H1 (cell line): Measurements from ENCODE around the gene ZDHHC11. TPM values are rescaled to one million over a fixed set of nuclear protein-coding genes. Genes with fewer than 3 reads are reported as not detected.

Experiments used
- CTCF ChIA-PET: fragments of 300-600 bp; sonication (Branson Sonifier 250); formaldehyde crosslinking; loops from one replicate; lab custom pipeline; 2021; ENCODE audit not compliant: partially characterized antibody; lab: Charles Lee
- POLR2A ChIA-PET: fragments of 300-600 bp; sonication (Branson Sonifier 250); formaldehyde crosslinking; loops from one replicate; lab custom pipeline; 2021; ENCODE audit warnings: inconsistent platforms; ENCODE audit not compliant: partially characterized antibody; lab: Charles Lee
- DNase-seq, 2 experiments: peaks; one replicate each; pipeline versions ENCODE4 v3.0.0 to v3.0.0-alpha.2; 2010 to 2022; ENCODE audit warnings: low spot score in 2 of 2, low read depth in 1 of 2, mixed read lengths in 1 of 2
- FAIRE-seq: peaks from 2 replicates; lab custom pipeline; 2011; peaks lifted over from hg19 to GRCh38; lab: Jason Lieb, UNC
- H2AFZ ChIP-seq: 2 replicates; pipeline ENCODE4 v1.8.1; 2012; ENCODE audit warnings: low read length, inconsistent platforms
- H2AK5ac ChIP-seq: 2 replicates; pipeline ENCODE4 v1.6.1; 2013; ENCODE audit warnings: low read depth, low read length
- H2BK120ac ChIP-seq: replicated peaks from 2 replicates; pipeline ENCODE3; 2013; ENCODE audit warnings: low read depth, low read length, inconsistent platforms
- H2BK12ac ChIP-seq: 2 replicates; pipeline ENCODE4 v1.6.1; 2013; ENCODE audit warnings: low read depth, low read length
- H2BK15ac ChIP-seq: 2 replicates; pipeline ENCODE4 v1.6.1; 2013; ENCODE audit warnings: low read length
- H2BK20ac ChIP-seq: 2 replicates; pipeline ENCODE4 v1.6.1; 2013; ENCODE audit warnings: low read length
- H2BK5ac ChIP-seq: 2 replicates; pipeline ENCODE4 v1.6.1; 2013; ENCODE audit warnings: low read depth, low read length
- H3K14ac ChIP-seq: 2 replicates; pipeline ENCODE4 v1.6.1; 2013; ENCODE audit warnings: inconsistent platforms; ENCODE audit not compliant: insufficient read length
- H3K18ac ChIP-seq: 2 replicates; pipeline ENCODE4 v1.6.1; 2013; ENCODE audit warnings: low read length; ENCODE audit errors: extremely low read depth
- H3K23ac ChIP-seq: 2 replicates; pipeline ENCODE4 v1.6.1; 2013; ENCODE audit warnings: inconsistent platforms; ENCODE audit not compliant: insufficient read length
- H3K23me2 ChIP-seq: 2 replicates; pipeline ENCODE4 v1.6.1; 2013; ENCODE audit warnings: low read depth, low read length
- H3K27ac ChIP-seq: 2 replicates; pipeline ENCODE4 v1.6.1; 2011; ENCODE audit warnings: low read depth, low read length, inconsistent platforms
- H3K27me3 ChIP-seq, 4 experiments: replicated peaks in 1 of 4; 1 replicate in 1 of 4; 2 replicates in 3 of 4; pipeline versions ENCODE4 v1.6.1 to v1.8.1; 2011 to 2013; ENCODE audit warnings: low read length in 3 of 4, mild to moderate bottlenecking in 3 of 4, inconsistent platforms in 2 of 4, mixed read lengths in 2 of 4, moderate library complexity in 1 of 4; ENCODE audit not compliant: control insufficient read depth in 3 of 4, insufficient read depth in 3 of 4; ENCODE audit errors: extremely low read depth in 1 of 4
- H3K36me3 ChIP-seq, 4 experiments: 2 replicates each; pipeline versions ENCODE4 v1.6.1 to v1.8.1; 2011 to 2013; ENCODE audit warnings: mild to moderate bottlenecking in 4 of 4, low read length in 3 of 4, moderate library complexity in 2 of 4, control low read depth in 1 of 4, inconsistent platforms in 1 of 4; ENCODE audit not compliant: insufficient read depth in 4 of 4, control insufficient read depth in 2 of 4
- H3K4ac ChIP-seq: replicated peaks from 2 replicates; pipeline ENCODE3; 2013; ENCODE audit warnings: low read length, low read depth, mixed read lengths, inconsistent platforms; ENCODE audit not compliant: insufficient read length
- H3K4me1 ChIP-seq, 4 experiments: replicated peaks in 1 of 4; 1 replicate in 1 of 4; 2 replicates in 3 of 4; pipeline versions ENCODE4 v1.6.1 to v1.8.1; 2011 to 2013; ENCODE audit warnings: low read length in 3 of 4, inconsistent platforms in 2 of 4, mixed read lengths in 1 of 4; ENCODE audit not compliant: insufficient read depth in 4 of 4, control insufficient read depth in 3 of 4
- H3K4me2 ChIP-seq, 2 experiments: 2 replicates each; pipeline versions ENCODE4 v1.6.1 to v1.8.1; 2011 to 2013; ENCODE audit warnings: low read depth in 2 of 2, low read length in 2 of 2, control low read depth in 1 of 2, inconsistent platforms in 1 of 2, mild to moderate bottlenecking in 1 of 2; ENCODE audit not compliant: insufficient read depth in 1 of 2
- H3K4me3 ChIP-seq, 4 experiments: fragments of 200-600, 300-600 bp in 1 of 4; sonication (generic), shearing (Covaris generic), sonication (Bioruptor Twin) in 1 of 4; 2 replicates each; pipeline versions ENCODE4 v1.5.1 to v1.8.1; 2011 to 2016; ENCODE audit warnings: low read length in 4 of 4, low read depth in 3 of 4, control low read depth in 2 of 4, inconsistent platforms in 2 of 4, mild to moderate bottlenecking in 2 of 4, mixed read lengths in 1 of 4, moderate library complexity in 1 of 4; ENCODE audit not compliant: insufficient read depth in 2 of 4; ENCODE audit errors: extremely low read depth in 1 of 4
- H3K56ac ChIP-seq: replicated peaks from 2 replicates; pipeline ENCODE3; 2013; ENCODE audit warnings: low read depth, mild to moderate bottlenecking, mixed read lengths, low read length, inconsistent platforms; ENCODE audit not compliant: insufficient read length
- H3K79me1 ChIP-seq: 2 replicates; pipeline ENCODE4 v1.6.1; 2013; ENCODE audit warnings: low read depth, low read length, control low read depth
- H3K79me2 ChIP-seq, 2 experiments: 2 replicates each; pipeline versions ENCODE4 v1.6.1 to v1.8.1; 2012 to 2013; ENCODE audit warnings: low read length in 2 of 2, mild to moderate bottlenecking in 2 of 2, inconsistent platforms in 1 of 2; ENCODE audit not compliant: insufficient read depth in 2 of 2, control insufficient read depth in 1 of 2
- H3K9ac ChIP-seq, 4 experiments: replicated peaks in 1 of 4; 1 replicate in 1 of 4; 2 replicates in 3 of 4; pipeline versions ENCODE4 v1.6.1 to v1.8.1; 2011 to 2013; ENCODE audit warnings: low read depth in 3 of 4, low read length in 3 of 4, control low read depth in 2 of 4, mild to moderate bottlenecking in 2 of 4, moderate library complexity in 2 of 4, inconsistent platforms in 1 of 4; ENCODE audit errors: extremely low read depth in 1 of 4
- H3K9me3 ChIP-seq, 2 experiments: 2 replicates each; pipeline versions ENCODE4 v1.6.1 to v1.8.1; 2012 to 2013; ENCODE audit warnings: mild to moderate bottlenecking in 2 of 2, moderate library complexity in 2 of 2, control low read depth in 1 of 2, inconsistent platforms in 1 of 2, low read depth in 1 of 2, low read length in 1 of 2, mixed read lengths in 1 of 2; ENCODE audit not compliant: insufficient read depth in 2 of 2
- H4K20me1 ChIP-seq, 2 experiments: replicated peaks in 1 of 2; 2 replicates each; pipeline versions ENCODE3 to v1.8.1; 2011 to 2013; ENCODE audit warnings: inconsistent platforms in 2 of 2, low read length in 2 of 2, mild to moderate bottlenecking in 1 of 2; ENCODE audit not compliant: insufficient read depth in 2 of 2, control insufficient read depth in 1 of 2
- H4K5ac ChIP-seq: 2 replicates; pipeline ENCODE4 v1.6.1; 2013; ENCODE audit warnings: low read length, low read depth, mixed read lengths, inconsistent platforms; ENCODE audit not compliant: insufficient read length
- H4K8ac ChIP-seq: 2 replicates; pipeline ENCODE4 v1.8.0; 2013; ENCODE audit warnings: mild to moderate bottlenecking, moderate library complexity, low read length, inconsistent platforms; ENCODE audit not compliant: insufficient read depth; ENCODE audit errors: extremely low read depth
- H4K91ac ChIP-seq: replicated peaks from 2 replicates; pipeline ENCODE3; 2013; ENCODE audit warnings: low read length, mixed read lengths, inconsistent platforms; ENCODE audit not compliant: insufficient read length
- CHD2 ChIP-seq: IDR thresholded peaks from 2 replicates; pipeline ENCODE4 v1.6.1; 2012; ENCODE audit warnings: low read length, improper control_type of control experiment
- EZH2 ChIP-seq: fragments of 200-600 bp; sonication (generic); IDR thresholded peaks from 2 replicates; pipeline ENCODE4 v1.7.1; 2012; ENCODE audit warnings: low read depth, mild to moderate bottlenecking, moderate library complexity, low read length, inconsistent platforms; ENCODE audit not compliant: severe bottlenecking
- GABPA ChIP-seq: IDR thresholded peaks from 2 replicates; pipeline ENCODE4 v1.6.1; 2011; ENCODE audit warnings: mild to moderate bottlenecking, low read length, moderate library complexity, borderline replicate concordance; ENCODE audit not compliant: insufficient read depth
- HDAC2 ChIP-seq, 2 experiments: fragments of 300-600 bp in 1 of 2; sonication (generic) in 1 of 2; IDR thresholded peaks; 2 replicates each; pipeline ENCODE4 v1.6.1; 2011 to 2012; ENCODE audit warnings: low read depth in 2 of 2, low read length in 2 of 2, mild to moderate bottlenecking in 2 of 2, moderate library complexity in 2 of 2, borderline replicate concordance in 1 of 2, inconsistent platforms in 1 of 2
- HDAC6 ChIP-seq: IDR thresholded peaks from one replicate; pipeline ENCODE4 v1.7.1; 2012; ENCODE audit warnings: low read depth, mild to moderate bottlenecking, inconsistent platforms, low read length, moderate library complexity
- JUND ChIP-seq: IDR thresholded peaks from 2 replicates; pipeline ENCODE4 v1.6.1; 2011; ENCODE audit warnings: mild to moderate bottlenecking, improper control_type of control experiment, low read length
- MAFK ChIP-seq: IDR thresholded peaks from 2 replicates; pipeline ENCODE4 v1.6.1; 2012; ENCODE audit warnings: low read depth, mild to moderate bottlenecking, improper control_type of control experiment, low read length
- PHF8 ChIP-seq: fragments of 200-600 bp; sonication (generic); conservative IDR thresholded peaks from 2 replicates; pipeline ENCODE4 v1.7.1; 2012; ENCODE audit warnings: low read depth, mild to moderate bottlenecking, inconsistent platforms, low read length, moderate library complexity
- POLR2AphosphoS5 ChIP-seq: IDR thresholded peaks from 2 replicates; pipeline ENCODE4 v1.6.1; 2011; ENCODE audit warnings: low read depth, low read length
- RFX5 ChIP-seq: IDR thresholded peaks from 2 replicates; pipeline ENCODE4 v1.6.1; 2011; ENCODE audit warnings: low read depth, low read length, improper control_type of control experiment, borderline replicate concordance
- SIX5 ChIP-seq: IDR thresholded peaks from 2 replicates; pipeline ENCODE4 v1.6.1; 2011; ENCODE audit warnings: mild to moderate bottlenecking, low read depth, low read length
- SP4 ChIP-seq: IDR thresholded peaks from 2 replicates; pipeline ENCODE4 v1.6.1; 2012; ENCODE audit warnings: low read length, inconsistent platforms
- SRF ChIP-seq: IDR thresholded peaks from 2 replicates; pipeline ENCODE4 v1.6.1; 2011; ENCODE audit warnings: mild to moderate bottlenecking, low read depth, low read length, moderate library complexity
- TAF7 ChIP-seq: optimal IDR thresholded peaks from 2 replicates; pipeline ENCODE3; 2011; ENCODE audit warnings: low read depth, mild to moderate bottlenecking, inconsistent platforms, low read length, moderate library complexity, borderline replicate concordance
- TBP ChIP-seq: IDR thresholded peaks from 2 replicates; pipeline ENCODE4 v1.6.1; 2011; ENCODE audit warnings: low read depth, low read length, improper control_type of control experiment
- WGBS, 2 experiments: shearing (Covaris generic) in 1 of 2; methylation state at CpG; one replicate each; pipeline versions ENCODE4 v1.1.6 to v1.1.7; 2013 to 2015; ENCODE audit warnings: low lambda C conversion rate in 2 of 2, mixed read lengths in 2 of 2, inconsistent platforms in 1 of 2, low coverage in 1 of 2, missing lambda C conversion rate in 1 of 2; ENCODE audit not compliant: insufficient replicate concordance in 2 of 2, insufficient coverage in 1 of 2, insufficient read length in 1 of 2; ENCODE audit errors: extremely low coverage in 1 of 2, missing lambda C conversion rate in 1 of 2; 5-methylcytosine and 5-hydroxymethylcytosine counted together
- polyA plus RNA-seq, 7 experiments: library from polyadenylated mRNA; depleted of rRNA in 3 of 7; stranded (reverse) in 5 of 7; unstranded in 2 of 7; fragments of >200 nt in 5 of 7; fragments of 200-250 nt in 2 of 7; gene quantifications; 1 replicate in 5 of 7; 2 replicates in 1 of 7; 4 replicates in 1 of 7; pipeline versions ENCODE4 v1.2.1 to v1.2.3, GENCODE V29; 2011 to 2013; ENCODE audit warnings: missing spikeins in 2 of 7, mixed read lengths in 2 of 7
- total RNA-seq: library from RNA; stranded (reverse); fragmentation: NEBNext Ultra II Directional; extraction: Animal tissue kit (Norgen Biotek cat#: 25700); gene quantifications from 2 replicates; pipeline ENCODE4 v1.2.1, GENCODE V29; 2021

ZDHHC11 gene
- total and polyA plus RNA-seq, 2 of the 8 experiments (the other 6 are each of a cell fraction or from before 2014, with no cell fraction given) = 4.7 to 16.6 TPM

- ChIA-PET CTCF (interaction anchor here (1.2 to 3.4 kb wide), 4 partner anchors 13 to 108 kb away, joined by 3 to 19 read pairs (median 4); no protein-coding TSS in a partner anchor), POLR2A (interaction anchor here (0.6 kb wide), 1 partner anchor 500 kb away, joined by 3 read pairs; no protein-coding TSS in a partner anchor)
- H2BK12ac ChIP-seq = no peak overlapping the region
- H4K5ac ChIP-seq = no peak overlapping the region
- H3K23me2 ChIP-seq = no peaks in the 10 kb centered on the region
- no peak overlapping the region for H3K23ac ChIP-seq
- H3K79me2 ChIP-seq = no peaks in the 10 kb centered on the region
- no peak for FAIRE-seq
- 88% methylated on average over 19 of the region's 36 CpGs; no CpG with 5 or more reads in 1 of the 2 experiments for WGBS, 2 experiments
- no peak overlapping the region for H2BK5ac ChIP-seq
- H3K4me1 ChIP-seq = no peaks in the 10 kb centered on the region; a peak in 1 of 7 replicates
- no peak overlapping the region for H2BK120ac ChIP-seq
- no peaks in the 10 kb centered on the region; a peak in 2 of 7 replicates for H3K27me3 ChIP-seq
- no peak overlapping the region for H3K27ac ChIP-seq
- H2AFZ ChIP-seq = no peak overlapping the region
- H3K4me3 ChIP-seq = no peak overlapping the region
- H2BK15ac ChIP-seq = no peak overlapping the region
- H3K4me2 ChIP-seq = no peak overlapping the region
- peaks cover 0 to 2% of the 10 kb centered on the region in 2 experiments for H4K20me1 ChIP-seq
- H4K91ac ChIP-seq = no peak overlapping the region
- DNase-seq = no peak
- H2BK20ac ChIP-seq = no peak overlapping the region
- no peak overlapping the region for H3K18ac ChIP-seq
- H3K36me3 ChIP-seq = no peaks in the 10 kb centered on the region
- no peak overlapping the region for H3K56ac ChIP-seq
- H3K9ac ChIP-seq = no peak overlapping the region
- H3K79me1 ChIP-seq = no peaks in the 10 kb centered on the region; the same call in 1 of the 2 replicates
- no peak overlapping the region for H3K4ac ChIP-seq
- H2AK5ac ChIP-seq = no peak overlapping the region
- no peak overlapping the region for H4K8ac ChIP-seq
- no peaks in the 10 kb centered on the region; a peak in 1 of 4 replicates for H3K9me3 ChIP-seq
- no peak overlapping the region for H3K14ac ChIP-seq
- TF ChIP-seq RFX5 (no peak), GABPA (no peak), JUND (no peak), HDAC2 (IDR thresholded peaks at IDR 0.05; ENCODE audit: borderline replicate concordance in 1 of 2, low read depth in 2 of 2, low read length in 2 of 2) (no peak), TAF7 (no peak), SIX5 (no peak), PHF8 (no peak), HDAC6 (no peak), TBP (no peak), SRF (no peak), EZH2 (no peak), SP4 (no peak), MAFK (no peak), CHD2 (no peak), POLR2AphosphoS5 (no peak)
Observed at GRCh38 chr5:777756-778161, 73.0 kb downstream of the ZDHHC11 start.
